MCF 10A (cell line): Measurements from ENCODE around the gene EMC7. TPM values are rescaled to one million over a fixed set of nuclear protein-coding genes. Genes with fewer than 3 reads are reported as not detected.

ENCODE experiments used
- BruUV-seq: library from RNA; stranded (reverse); fragments of 400-500 nt; replicated peaks from 2 replicates; lab custom pipeline; 2021; lab: Mats Ljungman, UMichigan
- CTCF ChIA-PET: fragments of 300-600 bp; sonication (Branson Sonifier 250); formaldehyde crosslinking; extraction: SDS; loops from one replicate; lab custom pipeline; 2021; ENCODE audit warnings: antibody characterized with exemption, inconsistent platforms; lab: Yijun Ruan, JAX
- POLR2A ChIA-PET: fragments of 300-600, 350-650 bp; sonication (Branson Sonifier 250); formaldehyde crosslinking; extraction: SDS; loops from one replicate; lab custom pipeline; 2020; ENCODE audit warnings: antibody characterized with exemption, inconsistent platforms; lab: Yijun Ruan, JAX
- DNase-seq: peaks from one replicate; pipeline ENCODE4 v3.0.0-alpha.2; 2018; ENCODE audit not compliant: unreplicated experiment
- H3K27ac Mint-ChIP-seq: one replicate; pipeline ENCODE4 v1.8.0; 2022; ENCODE audit warnings: mild to moderate bottlenecking, low read depth, mixed read lengths; ENCODE audit not compliant: unreplicated experiment
- H3K27me3 Mint-ChIP-seq: one replicate; pipeline ENCODE4 v1.8.0; 2022; ENCODE audit warnings: mixed read lengths; ENCODE audit not compliant: insufficient read depth, unreplicated experiment
- H3K36me3 Mint-ChIP-seq: one replicate; pipeline ENCODE4 v1.8.0; 2022; ENCODE audit warnings: mild to moderate bottlenecking, moderate library complexity, mixed read lengths; ENCODE audit not compliant: insufficient read depth, unreplicated experiment
- H3K4me1 Mint-ChIP-seq: one replicate; pipeline ENCODE4 v1.8.0; 2022; ENCODE audit warnings: mixed read lengths; ENCODE audit not compliant: insufficient read depth, unreplicated experiment
- H3K4me3 Mint-ChIP-seq: one replicate; pipeline ENCODE4 v1.8.0; 2022; ENCODE audit warnings: mild to moderate bottlenecking, moderate library complexity, mixed read lengths; ENCODE audit not compliant: unreplicated experiment
- H3K9me3 Mint-ChIP-seq: one replicate; pipeline ENCODE4 v1.8.0; 2022; ENCODE audit warnings: mixed read lengths; ENCODE audit not compliant: unreplicated experiment
- CTCF ChIP-seq: fragments of 200-600 bp; IDR thresholded peaks from one replicate; pipeline ENCODE4 v1.8.0; 2022; ENCODE audit warnings: antibody characterized with exemption, mild to moderate bottlenecking; ENCODE audit not compliant: unreplicated experiment
- intact Hi-C: fragments of 100-400 bp; cut with micrococcal nuclease; formaldehyde crosslinking; loops from 2 replicates; pipeline ENCODE4 v1.14.1; 2022
- total RNA-seq: library from RNA; stranded (reverse); gene quantifications from 2 replicates; pipeline ENCODE4 v1.2.3, GENCODE V29; 2022

The EMC7 gene
- total RNA-seq, 1 experiment from 2014 or later, result 98.2 TPM

- H3K4me1 Mint-ChIP-seq, result peaks cover 10% of the 10 kb centered on the region
- no TSS peak for BruUV-seq
- POLR2A ChIA-PET, result interaction anchor here (1.8 kb wide), 1 partner anchor 9 kb away, joined by 6 read pairs; no protein-coding TSS in a partner anchor
- no peaks in the 10 kb centered on the region for H3K36me3 Mint-ChIP-seq
- H3K27me3 Mint-ChIP-seq, result peaks cover 11% of the 10 kb centered on the region
- TF ChIP-seq CTCF, result no peak
- H3K9me3 Mint-ChIP-seq, result peaks cover 15% of the 10 kb centered on the region
- CTCF ChIA-PET, result interaction anchor here (0.6 to 1.0 kb wide), 3 partner anchors 12 to 315 kb away, joined by 3 to 5 read pairs (median 3); no protein-coding TSS in a partner anchor
- peak; percentile 66 for DNase-seq
- intact Hi-C loops, result no loop called here
- H3K4me3 Mint-ChIP-seq, result no peak overlapping the region
- H3K27ac Mint-ChIP-seq, result no peak overlapping the region
These were observed 52.5 kb downstream of the EMC7 start for GRCh38 chr15:34049112-34049511.

GRCh38 chr15:34047893-34048775 is 53.5 kb downstream of the EMC7 start:
- POLR2A ChIA-PET, result interaction anchor here (0.8 to 1.8 kb wide), 3 partner anchors 8 to 161 kb away, joined by 3 to 6 read pairs (median 4); partner anchors contain the start of genes AVEN and KATNBL1
- H3K27ac Mint-ChIP-seq, result no peak overlapping the region
- H3K9me3 Mint-ChIP-seq, result peaks cover 15% of the 10 kb centered on the region
- no peak for TF ChIP-seq CTCF
- CTCF ChIA-PET, result interaction anchor here (0.7 to 1.2 kb wide), 5 partner anchors 12 to 791 kb away, joined by 3 to 4 read pairs (median 4); no protein-coding TSS in a partner anchor
- no TSS peak for BruUV-seq
- intact Hi-C loops, result no loop called here
- DNase-seq, result no peak
- H3K36me3 Mint-ChIP-seq, result no peaks in the 10 kb centered on the region
- H3K4me3 Mint-ChIP-seq, result no peak overlapping the region
- H3K27me3 Mint-ChIP-seq, result peaks cover 11% of the 10 kb centered on the region
- H3K4me1 Mint-ChIP-seq, result peaks cover 10% of the 10 kb centered on the region

GRCh38 chr15:34046471-34047145 is 55.1 kb downstream of the EMC7 start:
- ChIA-PET POLR2A (no interaction called here), CTCF (interaction anchor here (1.3 kb wide), 1 partner anchor 312 kb away, joined by 3 read pairs; no protein-coding TSS in a partner anchor)
- intact Hi-C loops, result no loop called here
- H3K36me3 Mint-ChIP-seq, result no peaks in the 10 kb centered on the region
- H3K4me3 Mint-ChIP-seq, result no peak overlapping the region
- H3K4me1 Mint-ChIP-seq, result peaks cover 10% of the 10 kb centered on the region
- peaks cover 9% of the 10 kb centered on the region for H3K27me3 Mint-ChIP-seq
- TF ChIP-seq CTCF, result no peak
- BruUV-seq, result no TSS peak
- DNase-seq, result no peak
- peaks cover 12% of the 10 kb centered on the region for H3K9me3 Mint-ChIP-seq
- H3K27ac Mint-ChIP-seq, result no peak overlapping the region
